Lung (tissue), 12 donors: Measurements from ENCODE around the gene TMEM151B. TPM values are rescaled to one million over a fixed set of nuclear protein-coding genes. Genes with fewer than 3 reads are reported as not detected.

ENCODE experiments used
- ATAC-seq: fragments of 200-7000 bp; cut with Tn5 transposase; one replicate; pipeline ENCODE4 v1.9.1; 2020; ENCODE audit warnings: moderate number of reproducible peaks; ENCODE audit not compliant: insufficient read depth, low FRiP score
- DNase-seq, 3 donors: peaks; one replicate each; pipeline ENCODE4 v3.0.0-alpha.2; 2013 to 2017
- H3K27ac ChIP-seq, 2 donors: one replicate each; pipeline ENCODE4 v1.5.1; 2013; ENCODE audit warnings: mild to moderate bottlenecking in 2 of 2, moderate library complexity in 2 of 2, control low read depth in 1 of 2, inconsistent platforms in 1 of 2, low read depth in 1 of 2, low read length in 1 of 2
- H3K27me3 ChIP-seq, 3 donors: one replicate each; pipeline ENCODE4 v1.5.1; 2013; ENCODE audit warnings: low read length in 2 of 3; ENCODE audit not compliant: control insufficient read depth in 3 of 3, insufficient read depth in 3 of 3
- H3K36me3 ChIP-seq, 4 donors: one replicate each; pipeline ENCODE4 v1.5.1; 2013; ENCODE audit warnings: low read length in 4 of 4, mild to moderate bottlenecking in 1 of 4, moderate library complexity in 1 of 4; ENCODE audit not compliant: control insufficient read depth in 4 of 4, insufficient read depth in 4 of 4
- H3K4me1 ChIP-seq, 5 donors: one replicate each; pipeline ENCODE4 v1.5.1; 2013; ENCODE audit warnings: low read length in 5 of 5, mild to moderate bottlenecking in 2 of 5, moderate library complexity in 1 of 5; ENCODE audit not compliant: control insufficient read depth in 5 of 5, insufficient read depth in 5 of 5
- H3K4me3 ChIP-seq: one replicate; pipeline ENCODE4 v1.5.1; 2013; ENCODE audit warnings: mild to moderate bottlenecking, control low read depth, moderate library complexity
- H3K9ac ChIP-seq, 2 donors: one replicate each; pipeline ENCODE4 v1.5.1; 2013; ENCODE audit warnings: low read length in 2 of 2, control low read depth in 1 of 2; ENCODE audit not compliant: insufficient read depth in 1 of 2
- H3K9me3 ChIP-seq, 4 donors: one replicate each; pipeline ENCODE4 v1.5.1; 2013; ENCODE audit warnings: low read length in 3 of 4, mild to moderate bottlenecking in 1 of 4, moderate library complexity in 1 of 4; ENCODE audit not compliant: control insufficient read depth in 4 of 4, insufficient read depth in 3 of 4
- CTCF ChIP-seq: IDR thresholded peaks from 2 replicates; pipeline ENCODE4 v1.5.1; 2012; ENCODE audit warnings: mild to moderate bottlenecking; ENCODE audit errors: control extremely low read depth, extremely low read depth
- WGBS, 2 donors: extraction: QIAGEN DNeasy Blood & Tissue Kit; methylation state at CpG; one replicate each; pipeline ENCODE4 v1.1.7; 2013; 5-methylcytosine and 5-hydroxymethylcytosine counted together
- polyA plus RNA-seq, 2 donors: library from polyadenylated mRNA; stranded (reverse); fragments of 200-250 nt; gene quantifications; one replicate each; pipeline ENCODE4 v1.2.1, GENCODE V29; 2013
- total RNA-seq, 2 donors: library from RNA; depleted of rRNA in 1 of 2; stranded (reverse); fragments of >200 nt in 1 of 2; gene quantifications; one replicate each; pipeline ENCODE4 v1.2.1, GENCODE V29; 2014 to 2021
- donor health status: control.
- donor health status: control.
- donor health status: Bipolar disorder and iron deficiency.
- donor health status: healthy.
- donor health status: DM: yes; HTN: yes; CAD: no.

The TMEM151B gene
- total and polyA plus RNA-seq, 4 donors: 0.02 to 0.21 (median 0.08) TPM

GRCh38 chr6:44275749-44276648 lies 5.7 kb downstream of the TMEM151B start:
- Histone ChIP-seq H3K4me1 (peaks cover 0 to 13% (median 0%) of the 10 kb centered on the region in 5 donors), H3K36me3 (no peaks in the 10 kb centered on the region), H3K9me3 (peaks cover 0 to 4% (median 0%) of the 10 kb centered on the region in 4 donors), H3K27me3 (peaks cover 3 to 57% (median 21%) of the 10 kb centered on the region in 3 donors), H3K4me3 (no peak overlapping the region), H3K9ac (no peak overlapping the region), H3K27ac (no peak overlapping the region)
- no peak for TF ChIP-seq CTCF
- ATAC-seq: no peak
- 6 to 13% methylated on average over 79 to 109 of the region's 109 CpGs for WGBS, 2 donors
- peak; percentile 45 to 62 (median 53) for DNase-seq

- H3K4me3 ChIP-seq: no peak overlapping the region
- peaks cover 0 to 13% (median 0%) of the 10 kb centered on the region in 5 donors for H3K4me1 ChIP-seq
- DNase-seq: no peak
- no peak for ATAC-seq
- peaks cover 0 to 4% (median 0%) of the 10 kb centered on the region in 4 donors for H3K9me3 ChIP-seq
- no peaks in the 10 kb centered on the region for H3K36me3 ChIP-seq
- H3K27ac ChIP-seq: no peak overlapping the region
- H3K27me3 ChIP-seq: peaks cover 3 to 47% (median 14%) of the 10 kb centered on the region in 3 donors
- WGBS, 2 donors: 76 to 80% methylated on average over 22 to 23 of the region's 23 CpGs
- H3K9ac ChIP-seq: no peak overlapping the region
- no peak for TF ChIP-seq CTCF
Measured at GRCh38 chr6:44276667-44277640, 6.7 kb downstream of the TMEM151B start.

- Histone ChIP-seq H3K36me3 (no peaks in the 10 kb centered on the region), H3K27me3 (peaks cover 3 to 42% (median 10%) of the 10 kb centered on the region in 3 donors), H3K9me3 (peaks cover 0 to 8% (median 0%) of the 10 kb centered on the region in 4 donors), H3K4me3 (no peak overlapping the region), H3K4me1 (peaks cover 0 to 13% (median 0%) of the 10 kb centered on the region in 5 donors), H3K27ac (no peak overlapping the region), H3K9ac (no peak overlapping the region)
- TF ChIP-seq CTCF: no peak
- ATAC-seq (no peak), DNase-seq (no peak)
- 80 to 87% methylated on average over 7 of the region's 7 CpGs for WGBS, 2 donors
Measured at GRCh38 chr6:44277763-44278162, 7.5 kb downstream of the TMEM151B start.
